MCF 10A (cell line): ENCODE data around the gene GALM. TPM values are rescaled to one million over a fixed set of nuclear protein-coding genes. Genes with fewer than 3 reads are reported as not detected.
"Not testable (repeated sequence)": the region's sequence is repeated elsewhere in the genome, so short reads cannot be mapped to it uniquely, and the experiment has no call there.

ENCODE experiments used
- BruUV-seq: library from RNA; stranded (reverse); fragments of 400-500 nt; replicated peaks from 2 replicates; lab custom pipeline; 2021; lab: Mats Ljungman, UMichigan
- CTCF ChIA-PET: fragments of 300-600 bp; sonication (Branson Sonifier 250); formaldehyde crosslinking; extraction: SDS; loops from one replicate; lab custom pipeline; 2021; ENCODE audit warnings: antibody characterized with exemption, inconsistent platforms; lab: Yijun Ruan, JAX
- POLR2A ChIA-PET: fragments of 300-600, 350-650 bp; sonication (Branson Sonifier 250); formaldehyde crosslinking; extraction: SDS; loops from one replicate; lab custom pipeline; 2020; ENCODE audit warnings: antibody characterized with exemption, inconsistent platforms; lab: Yijun Ruan, JAX
- DNase-seq: peaks from one replicate; pipeline ENCODE4 v3.0.0-alpha.2; 2018; ENCODE audit not compliant: unreplicated experiment
- H3K27ac Mint-ChIP-seq: one replicate; pipeline ENCODE4 v1.8.0; 2022; ENCODE audit warnings: mild to moderate bottlenecking, low read depth, mixed read lengths; ENCODE audit not compliant: unreplicated experiment
- H3K27me3 Mint-ChIP-seq: one replicate; pipeline ENCODE4 v1.8.0; 2022; ENCODE audit warnings: mixed read lengths; ENCODE audit not compliant: insufficient read depth, unreplicated experiment
- H3K36me3 Mint-ChIP-seq: one replicate; pipeline ENCODE4 v1.8.0; 2022; ENCODE audit warnings: mild to moderate bottlenecking, moderate library complexity, mixed read lengths; ENCODE audit not compliant: insufficient read depth, unreplicated experiment
- H3K4me1 Mint-ChIP-seq: one replicate; pipeline ENCODE4 v1.8.0; 2022; ENCODE audit warnings: mixed read lengths; ENCODE audit not compliant: insufficient read depth, unreplicated experiment
- H3K4me3 Mint-ChIP-seq: one replicate; pipeline ENCODE4 v1.8.0; 2022; ENCODE audit warnings: mild to moderate bottlenecking, moderate library complexity, mixed read lengths; ENCODE audit not compliant: unreplicated experiment
- H3K9me3 Mint-ChIP-seq: one replicate; pipeline ENCODE4 v1.8.0; 2022; ENCODE audit warnings: mixed read lengths; ENCODE audit not compliant: unreplicated experiment
- CTCF ChIP-seq: fragments of 200-600 bp; IDR thresholded peaks from one replicate; pipeline ENCODE4 v1.8.0; 2022; ENCODE audit warnings: antibody characterized with exemption, mild to moderate bottlenecking; ENCODE audit not compliant: unreplicated experiment
- intact Hi-C: fragments of 100-400 bp; cut with micrococcal nuclease; formaldehyde crosslinking; loops from 2 replicates; pipeline ENCODE4 v1.14.1; 2022
- total RNA-seq: library from RNA; stranded (reverse); gene quantifications from 2 replicates; pipeline ENCODE4 v1.2.3, GENCODE V29; 2022

Gene GALM
- total RNA-seq, 1 experiment from 2014 or later: not detected

GRCh38 chr2:38731684-38732221 is 65.8 kb downstream of the GALM start:
- Mint-ChIP-seq H3K4me1 (no peaks in the 10 kb centered on the region), H3K27me3 (no peaks in the 10 kb centered on the region), H3K36me3 (peaks cover 14% of the 10 kb centered on the region), H3K9me3 (no peaks in the 10 kb centered on the region), H3K4me3 (no peak overlapping the region), H3K27ac (no peak overlapping the region)
- CTCF ChIA-PET: interaction anchor here (0.5 to 2.4 kb wide), 8 partner anchors 10 to 218 kb away, joined by 3 to 16 read pairs (median 4); no protein-coding TSS in a partner anchor
- BruUV-seq: no TSS peak
- POLR2A ChIA-PET: interaction anchor here (0.8 to 1.2 kb wide), 3 partner anchors 11 to 147 kb away, joined by 3 to 4 read pairs (median 3); no protein-coding TSS in a partner anchor
- TF ChIP-seq CTCF: no peak
- no peak for DNase-seq
- intact Hi-C loops: no loop called here

GRCh38 chr2:38733300-38733971 is 67.5 kb downstream of the GALM start:
- Mint-ChIP-seq H3K9me3 (no peaks in the 10 kb centered on the region), H3K36me3 (peaks cover 23% of the 10 kb centered on the region), H3K4me3 (no peak overlapping the region), H3K27me3 (no peaks in the 10 kb centered on the region), H3K4me1 (no peaks in the 10 kb centered on the region), H3K27ac (no peak overlapping the region)
- no TSS peak for BruUV-seq
- ChIA-PET POLR2A (interaction anchor here (0.6 to 1.8 kb wide), 2 partner anchors 132 to 140 kb away, joined by 4 to 6 read pairs; partner anchors contain the start of gene HNRNPLL), CTCF (interaction anchor here (0.6 to 2.9 kb wide), 12 partner anchors 13 to 417 kb away, joined by 3 to 20 read pairs (median 4); no protein-coding TSS in a partner anchor)
- no peak for TF ChIP-seq CTCF
- intact Hi-C loops: no loop called here
- DNase-seq: no peak

GRCh38 chr2:38734299-38735058 is 68.6 kb downstream of the GALM start:
- Mint-ChIP-seq H3K4me1 (peaks cover 5% of the 10 kb centered on the region), H3K9me3 (peaks cover 7% of the 10 kb centered on the region), H3K27me3 (no peaks in the 10 kb centered on the region), H3K27ac (no peak overlapping the region), H3K36me3 (peaks cover 34% of the 10 kb centered on the region), H3K4me3 (no peak overlapping the region)
- no peak for DNase-seq
- intact Hi-C loops: no loop called here
- no peak for TF ChIP-seq CTCF
- ChIA-PET POLR2A (interaction anchor here (0.6 to 1.8 kb wide), 6 partner anchors 10 to 211 kb away, joined by 3 to 6 read pairs (median 4); partner anchors contain the start of gene HNRNPLL), CTCF (interaction anchor here (0.5 to 2.9 kb wide), 12 partner anchors 9 to 418 kb away, joined by 3 to 20 read pairs (median 3); no protein-coding TSS in a partner anchor)
- BruUV-seq: no TSS peak

GRCh38 chr2:38735999-38736320 is 70.0 kb downstream of the GALM start:
- no peak for DNase-seq
- H3K27me3 Mint-ChIP-seq: no peaks in the 10 kb centered on the region
- TF ChIP-seq CTCF: no peak
- no TSS peak for BruUV-seq
- CTCF ChIA-PET: interaction anchor here (0.6 to 2.9 kb wide), 3 partner anchors 31 to 173 kb away, joined by 3 to 20 read pairs (median 4); no protein-coding TSS in a partner anchor
- no peak overlapping the region for H3K27ac Mint-ChIP-seq
- intact Hi-C loops: no loop called here
- H3K4me1 Mint-ChIP-seq: peaks cover 5% of the 10 kb centered on the region
- POLR2A ChIA-PET: interaction anchor here (1.5 kb wide), 1 partner anchor 15 kb away, joined by 8 read pairs; the partner anchor contains the start of gene SRSF7
- H3K4me3 Mint-ChIP-seq: no peak overlapping the region
- H3K9me3 Mint-ChIP-seq: peaks cover 8% of the 10 kb centered on the region
- peaks cover 46% of the 10 kb centered on the region for H3K36me3 Mint-ChIP-seq

- BruUV-seq, H3K27ac Mint-ChIP-seq, H3K4me1 Mint-ChIP-seq, H3K9me3 Mint-ChIP-seq, H3K4me3 Mint-ChIP-seq, intact Hi-C loops, H3K27me3 Mint-ChIP-seq: not testable (repeated sequence)
- H3K36me3 Mint-ChIP-seq: peaks cover 58% of the 10 kb centered on the region
- POLR2A ChIA-PET: interaction anchor here (1.1 kb wide), 2 partner anchors 15 to 137 kb away, joined by 3 to 4 read pairs; partner anchors contain the start of gene SRSF7
- CTCF ChIA-PET: interaction anchor here (0.6 to 2.0 kb wide), 2 partner anchors 8 to 137 kb away, joined by 3 to 5 read pairs; no protein-coding TSS in a partner anchor
- peak; percentile 42 for DNase-seq
Observed at GRCh38 chr2:38737000-38737698, 71.2 kb downstream of the GALM start.
